GM21515 (cell line): ENCODE measurements around the gene NIF3L1.

Experiments used
- ATAC-seq: cut with Tn5 transposase; IDR thresholded peaks from one replicate; pipeline ENCODE4 v1.9.1; 2021; ENCODE audit not compliant: unreplicated experiment

NIF3L1 gene

DNA sequence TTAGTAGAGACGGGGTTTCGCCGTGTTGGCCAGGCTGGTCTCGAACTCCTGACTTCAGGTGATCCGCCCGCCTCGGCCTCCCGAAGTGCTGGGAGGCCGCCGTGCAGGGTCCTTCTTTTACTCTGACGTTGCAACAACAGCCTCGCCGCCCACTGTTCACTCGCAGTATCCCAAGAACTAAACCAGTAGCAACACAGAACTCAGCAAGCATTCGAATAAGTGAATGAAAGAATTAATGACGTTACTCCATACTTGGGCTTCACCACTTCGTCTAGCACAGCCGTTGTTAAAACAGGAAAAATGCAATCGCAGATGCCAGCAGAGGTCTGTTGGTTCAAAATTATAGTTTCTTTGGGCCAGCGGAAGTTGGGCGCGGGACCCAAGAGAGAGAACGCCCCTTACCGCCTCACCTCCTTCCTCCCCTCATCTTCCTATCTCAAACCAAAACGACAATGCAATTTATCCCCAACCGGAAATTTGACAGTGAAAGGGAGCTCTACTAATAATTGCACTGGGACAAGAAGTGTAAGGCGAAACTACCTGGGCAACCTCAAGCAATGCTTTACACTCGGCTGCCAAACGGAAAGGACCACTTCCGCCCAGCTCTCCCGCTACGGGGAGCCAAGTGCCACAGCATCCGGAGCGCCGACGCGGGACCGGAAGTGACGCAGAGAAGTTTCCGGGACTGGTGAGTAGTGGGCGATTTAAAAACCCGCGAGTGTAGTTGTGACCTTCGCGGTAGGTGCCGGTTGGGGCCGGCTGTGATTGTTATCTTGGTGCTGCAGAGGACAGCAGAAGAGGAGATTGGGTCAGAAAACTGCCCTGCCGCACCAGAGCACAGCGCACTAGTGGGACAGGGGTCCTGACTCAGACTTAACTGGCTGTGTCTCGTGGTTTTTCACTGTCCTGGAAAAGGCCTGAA lies at the start of gene NIF3L1, which contains the start of gene PPIL3:
Gene NIF3L1 (plus strand): TSS at position 668 of the 922 bp plus-strand sequence. CDS start 2,573 bp downstream, outside the sequence.
Gene PPIL3 (minus strand): TSS at position 374 of the 922 bp plus-strand sequence. CDS start 1,462 bp downstream, outside the sequence.
- peak; percentile 91 for ATAC-seq

- no peak for ATAC-seq
These were observed 49.7 kb upstream of the NIF3L1 start for GRCh38 chr2:200839513-200839912.

DNA sequence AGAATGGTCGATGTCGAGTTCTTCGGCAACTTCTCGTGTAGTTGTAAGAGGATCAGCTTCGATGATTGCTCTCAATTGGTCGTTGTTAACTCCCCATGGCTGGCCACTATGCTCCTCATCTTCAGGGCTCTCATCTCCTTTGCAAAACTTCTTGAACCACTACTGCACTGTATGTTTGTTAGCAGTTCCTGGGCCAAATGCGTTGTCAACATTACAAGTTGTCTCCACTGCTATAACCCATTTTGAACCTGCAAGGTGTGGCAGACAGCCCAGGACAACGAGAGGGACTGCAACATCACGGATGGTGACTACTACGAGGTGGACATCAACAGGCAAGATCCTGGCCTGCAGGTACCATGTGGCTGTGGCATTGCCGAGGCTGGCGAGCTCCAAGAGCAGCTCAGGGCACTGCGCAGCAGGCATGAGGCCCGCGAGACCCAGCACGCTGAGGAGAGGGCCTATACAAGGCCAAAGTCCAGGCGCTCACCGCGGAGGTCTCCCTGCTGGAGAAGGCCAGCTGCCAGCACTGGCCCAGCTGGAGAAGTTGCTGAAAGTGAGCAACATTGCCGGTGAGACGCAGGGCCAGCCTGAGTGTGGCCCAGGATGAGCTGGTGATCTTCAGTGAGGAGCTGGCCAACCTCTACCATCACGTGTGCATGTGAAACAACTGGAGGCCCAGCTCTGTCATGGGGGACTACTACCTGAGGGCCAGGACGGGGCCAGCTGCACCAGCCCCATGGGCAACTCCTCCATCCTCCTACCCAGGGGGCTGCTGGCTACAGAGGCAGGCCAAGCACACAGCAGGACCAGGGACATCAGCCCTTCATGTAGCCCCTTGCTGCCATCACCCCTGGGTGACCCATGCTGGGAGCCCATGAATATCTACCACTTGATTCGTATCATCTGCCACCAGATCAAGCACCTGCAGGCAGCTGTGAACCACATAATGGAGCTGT lies 44.9 kb upstream of the NIF3L1 start:
- no peak for ATAC-seq

GRCh38 chr2:200845194-200845593 lies 44.0 kb upstream of the NIF3L1 start:
- no peak for ATAC-seq

DNA sequence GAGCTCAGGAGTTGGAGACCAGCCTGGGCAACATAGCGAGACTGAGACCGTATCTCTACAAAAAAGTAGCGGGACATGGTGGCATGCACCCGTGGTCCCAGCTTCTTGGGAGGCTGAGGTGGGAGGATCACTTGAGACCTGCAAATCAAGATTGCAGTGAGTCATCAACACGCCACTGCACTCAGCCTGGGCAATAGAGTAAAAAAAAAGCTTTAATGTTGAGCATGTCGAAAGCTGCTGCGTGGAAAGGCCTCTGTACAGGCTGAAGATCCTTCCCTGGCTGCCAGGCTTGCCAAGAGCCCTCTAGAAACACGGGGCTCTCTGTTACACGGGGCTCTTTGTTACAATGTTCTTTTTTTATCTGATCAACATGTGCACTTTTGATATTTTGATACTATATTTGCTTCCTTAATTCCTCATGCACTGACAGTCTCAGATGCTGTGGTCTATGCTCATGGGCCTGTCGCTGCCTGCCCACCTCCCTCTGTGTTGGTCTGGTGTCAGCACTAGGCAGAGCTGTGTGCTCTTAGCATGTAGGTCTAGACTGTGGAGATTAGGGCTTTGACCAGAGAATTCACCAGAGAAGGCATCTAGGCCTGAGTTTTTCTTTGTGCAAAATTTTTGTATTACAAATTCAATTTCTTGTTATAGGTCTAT lies 43.4 kb upstream of the NIF3L1 start:
- no peak for ATAC-seq

DNA sequence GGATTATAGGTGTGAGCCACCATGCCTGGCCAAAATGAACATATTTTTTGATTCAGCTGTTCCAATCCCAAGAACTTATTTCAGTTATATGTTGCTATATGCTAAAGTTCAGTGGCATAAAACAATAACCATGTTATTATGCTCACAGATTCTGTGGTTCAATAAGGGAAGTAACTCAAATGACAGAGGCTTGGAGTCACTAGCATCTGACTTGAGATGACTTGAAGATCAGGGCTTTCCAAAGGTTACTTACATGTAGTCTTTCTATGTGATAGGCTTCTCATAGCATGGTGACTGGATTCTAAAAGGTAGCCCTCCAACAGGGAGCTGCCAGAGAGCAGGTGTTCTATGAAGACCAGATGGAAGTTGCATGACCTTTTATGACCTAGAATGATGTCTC lies 41.9 kb upstream of the NIF3L1 start:
- no peak for ATAC-seq

DNA sequence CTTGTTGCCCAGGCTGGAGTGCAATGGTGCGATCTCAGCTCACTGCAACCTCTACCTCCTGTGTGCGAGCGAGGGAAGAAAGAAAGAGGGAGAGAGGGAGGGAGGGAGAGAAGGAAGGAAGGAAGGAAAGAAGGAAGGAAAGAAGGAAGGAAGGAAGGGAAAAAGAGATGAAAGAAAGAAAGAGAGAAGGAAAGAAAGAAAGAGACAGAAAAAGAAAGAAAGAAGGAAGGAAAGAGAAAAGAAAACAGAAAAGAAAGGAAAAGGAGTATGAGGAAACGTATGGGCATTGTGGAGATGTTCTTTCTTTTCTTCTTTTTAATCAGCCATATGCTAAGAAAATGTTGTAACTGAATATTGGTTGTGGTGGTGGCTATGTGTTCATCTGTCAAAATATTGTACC lies 41.2 kb upstream of the NIF3L1 start:
- ATAC-seq = no peak

GRCh38 chr2:200850512-200851256 lies 38.5 kb upstream of the NIF3L1 start:
- no peak for ATAC-seq

GRCh38 chr2:200851398-200852248 lies 37.5 kb upstream of the NIF3L1 start:
- ATAC-seq = no peak

DNA sequence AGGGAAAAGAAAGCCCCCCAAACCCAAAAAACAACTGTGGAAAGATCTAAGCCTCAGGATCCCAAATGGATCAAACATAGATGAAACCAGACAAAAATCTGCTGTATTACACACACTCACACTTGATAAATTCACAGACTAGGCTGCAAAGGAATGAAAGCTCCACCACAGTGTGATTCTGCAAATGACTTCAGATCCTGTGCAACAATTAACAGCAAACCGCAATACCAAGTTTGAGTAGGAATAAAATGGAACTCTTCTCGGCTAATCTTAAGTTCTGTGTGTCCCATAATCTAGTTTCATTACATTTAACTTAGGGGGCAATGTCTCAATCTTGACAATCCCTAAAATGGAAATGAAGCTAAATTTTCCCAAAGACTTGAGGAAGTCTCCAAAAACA lies 36.6 kb upstream of the NIF3L1 start:
- no peak for ATAC-seq

GRCh38 chr2:200856806-200857205 lies 32.4 kb upstream of the NIF3L1 start:
- no peak for ATAC-seq

- no peak for ATAC-seq
These were observed 28.9 kb upstream of the NIF3L1 start for GRCh38 chr2:200860092-200860795.

GRCh38 chr2:200861617-200862155 lies 27.5 kb upstream of the NIF3L1 start:
- no peak for ATAC-seq

GRCh38 chr2:200862532-200863000 lies 26.6 kb upstream of the NIF3L1 start:
- no peak for ATAC-seq

DNA sequence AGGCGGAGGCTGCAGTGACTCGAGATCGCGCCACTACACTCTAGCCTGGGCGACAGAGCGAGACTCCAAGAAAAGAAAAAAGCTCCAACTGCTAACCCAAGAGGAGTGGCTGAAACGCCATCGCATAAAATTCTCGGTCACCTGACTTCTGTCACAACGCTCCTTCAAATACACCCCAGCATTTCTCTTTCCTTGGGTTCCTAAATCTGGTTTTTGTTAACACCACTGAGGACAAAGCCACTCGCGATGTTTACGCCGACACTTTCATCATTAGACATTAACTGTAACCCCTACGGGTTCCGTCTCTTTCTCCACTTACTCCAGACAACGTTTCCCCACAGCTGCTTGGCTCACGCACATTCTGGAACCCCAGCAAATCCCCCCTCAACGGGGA lies 25.4 kb upstream of the NIF3L1 start:
- peak; percentile 8 for ATAC-seq

DNA sequence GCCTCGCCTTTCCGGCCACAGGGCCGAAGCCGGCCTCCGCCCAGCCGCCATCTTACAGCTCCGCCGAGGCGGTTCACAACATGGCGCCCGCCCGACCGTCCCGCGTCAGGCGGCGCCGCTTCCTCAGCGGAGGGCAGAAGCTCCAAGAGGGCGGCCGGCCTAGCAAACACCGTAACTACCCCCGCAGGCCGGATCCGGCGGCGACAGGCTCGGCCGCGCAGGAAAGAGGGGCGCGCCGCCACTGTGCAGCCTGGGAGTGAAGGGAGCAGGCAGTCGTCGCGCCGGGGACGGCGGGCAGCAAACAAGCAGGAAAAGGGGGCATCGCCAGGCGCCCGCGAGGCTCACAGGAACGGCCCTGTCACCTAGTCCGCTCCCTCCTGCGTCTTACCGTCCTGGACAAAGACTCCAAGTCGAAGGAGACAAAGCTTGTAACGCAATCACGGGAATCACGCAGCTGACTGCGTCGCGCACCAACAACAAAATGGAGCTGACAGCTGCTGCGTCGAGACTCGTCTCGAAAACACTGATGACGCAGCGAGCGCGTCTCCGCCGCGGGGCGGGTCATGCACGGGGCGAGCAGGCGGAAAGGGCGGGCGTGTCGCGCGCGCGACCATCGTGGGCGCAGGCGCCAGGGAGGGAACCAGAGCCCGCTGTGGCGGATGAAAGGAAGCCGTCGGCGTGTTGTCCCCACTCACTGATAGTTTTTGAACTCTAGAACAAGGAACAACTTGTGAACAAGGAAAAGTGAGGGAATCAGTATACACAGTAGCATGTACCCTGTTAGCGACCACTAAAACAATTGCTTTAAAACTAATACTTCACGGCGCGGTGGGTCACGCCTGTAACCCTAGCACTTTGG lies 24.8 kb upstream of the NIF3L1 start, which contains the start of gene CLK1:
Gene CLK1 (minus strand): TSS at position 483 of the 859 bp plus-strand sequence. CDS start 2,796 bp downstream, outside the sequence.
- peak; percentile 88 for ATAC-seq

GRCh38 chr2:200869014-200869413 lies 20.2 kb upstream of the NIF3L1 start:
- ATAC-seq = no peak
